ENCODE results near the gene NCOA6. TPM values are rescaled to one million over a fixed set of nuclear protein-coding genes. Genes with fewer than 3 reads are reported as not detected.

The NCOA6 gene
- total and polyA plus RNA-seq, 2 of the 4 experiments (the other 2 are of a cell fraction) = 3.6 to 13.1 TPM

DNA sequence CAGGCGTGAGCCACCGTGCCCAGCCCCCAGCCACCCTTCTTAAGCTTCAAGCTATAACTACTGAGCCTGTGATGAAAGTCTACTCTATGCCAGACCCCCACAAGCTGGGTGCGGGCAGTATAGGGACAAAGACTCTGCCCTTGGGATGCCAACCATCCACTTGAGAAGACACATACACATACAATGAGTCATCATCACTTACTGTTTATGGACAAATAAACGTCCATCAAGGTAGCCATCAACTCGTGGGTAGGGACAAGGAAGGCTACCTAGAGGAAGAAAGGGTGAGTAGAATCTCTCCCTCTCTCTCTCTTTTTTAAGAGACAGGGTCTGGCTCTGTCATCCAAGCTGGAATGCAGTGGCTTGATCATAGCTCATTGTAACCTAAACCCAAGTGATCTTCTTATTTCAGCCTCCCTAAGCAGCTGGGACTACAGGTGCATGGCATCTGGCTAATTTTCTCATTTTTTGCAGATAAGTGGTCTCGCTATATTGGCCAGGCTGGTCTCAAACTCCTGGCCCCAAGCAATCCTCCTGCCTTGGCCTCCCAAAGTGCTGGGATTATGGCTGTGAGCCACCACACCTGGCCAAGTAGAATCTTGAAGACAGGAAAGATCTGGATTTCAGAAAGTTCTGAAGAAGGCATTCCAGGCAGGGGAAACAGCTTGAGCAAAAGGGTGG lies 123.9 kb downstream of the NCOA6 start:
- Histone ChIP-seq H3K9me1 (ENCODE audit: insufficient read depth, low read length) (peaks cover 9% of the 10 kb centered on the region; the same call in 1 of the 2 replicates), H2BK20ac (ENCODE audit: low read depth, low read length) (no peak overlapping the region), H4K5ac (ENCODE audit: low read depth, low read length) (no peak overlapping the region), H2BK120ac (ENCODE audit: low read depth, low read length) (no peak overlapping the region), H3K4me2 (ENCODE audit: low read depth, low read length) (no peak overlapping the region), H3K56ac (ENCODE audit: extremely low read depth, insufficient read depth, low read length) (no peak overlapping the region), H3K79me1 (ENCODE audit: low read depth in 1 of 2, low read length in 2 of 2) (peaks cover 0 to 27% of the 10 kb centered on the region in 2 experiments; a peak in 2 of 4 replicates), H2AK5ac (ENCODE audit: low read depth, low read length) (no peak overlapping the region), H4K91ac (ENCODE audit: insufficient read depth, low read depth, low read length) (no peak overlapping the region), H4K8ac (ENCODE audit: low read depth in 2 of 2, low read length in 2 of 2) (no peak overlapping the region), H2AK9ac (replicated peaks; ENCODE audit: low read depth, low read length, poor library complexity) (no peak overlapping the region), H2AFZ (replicated peaks; ENCODE audit: low read length, poor library complexity) (no peak overlapping the region), H2BK15ac (ENCODE audit: low read depth, low read length) (no peak overlapping the region), H3K4me3 (ENCODE audit: insufficient read depth, low read depth, low read length) (no peak overlapping the region), H3K23ac (ENCODE audit: low read depth, low read length) (no peak overlapping the region), H3K4me1 (ENCODE audit: control insufficient read depth, insufficient read depth, low read length) (peaks cover 8% of the 10 kb centered on the region), H3K4ac (ENCODE audit: low read depth, low read length) (no peak overlapping the region), H3K27me3 (ENCODE audit: control insufficient read depth, insufficient read depth, low read length) (peaks cover 9% of the 10 kb centered on the region; the same call in 1 of the 2 replicates), H2BK5ac (ENCODE audit: low read depth, low read length, poor library complexity, severe bottlenecking) (no peak overlapping the region), H4K20me1 (ENCODE audit: insufficient read depth, low read length) (0 out of 2 replicates have a peak, but pooled peaks cover 3% of the 10 kb centered on the region), H3K9me3 (ENCODE audit: control insufficient read depth, insufficient read depth, low read length) (no peaks in the 10 kb centered on the region), H3K27ac (ENCODE audit: insufficient read depth, low read length) (no peak overlapping the region), H3K18ac (ENCODE audit: low read depth, low read length) (no peak overlapping the region), H3K36me3 (ENCODE audit: control insufficient read depth, insufficient read depth, low read length) (no peaks in the 10 kb centered on the region), H3K9ac (ENCODE audit: low read depth, low read length) (no peak overlapping the region), H3K14ac (replicated peaks; ENCODE audit: low read depth, low read length) (no peak overlapping the region)
- TF ChIP-seq POLR2A (IDR thresholded peaks at IDR 0.05; ENCODE audit: low read depth, low read length) (no peak), RCOR1 (IDR thresholded peaks at IDR 0.05; ENCODE audit: insufficient replicate concordance, low read length) (no peak), RFX5 (IDR thresholded peaks at IDR 0.05; ENCODE audit: low read depth, low read length) (no peak), NFE2L2 (IDR thresholded peaks at IDR 0.05; ENCODE audit: low read depth, low read length) (no peak), SMC3 (IDR thresholded peaks at IDR 0.05; ENCODE audit: low read depth, low read length) (no peak), RAD21 (IDR thresholded peaks at IDR 0.05; ENCODE audit: low read length) (no peak), CEBPB (IDR thresholded peaks at IDR 0.05; ENCODE audit: low read depth, low read length) (no peak), MAFK (IDR thresholded peaks at IDR 0.05; ENCODE audit: low read depth, low read length) (no peak), MAZ (IDR thresholded peaks at IDR 0.05; ENCODE audit: borderline replicate concordance, low read depth, low read length) (no peak), CHD1 (IDR thresholded peaks at IDR 0.05; ENCODE audit: low read depth, low read length) (no peak), MXI1 (IDR thresholded peaks at IDR 0.05; ENCODE audit: borderline replicate concordance, low read depth, low read length) (no peak), BHLHE40 (IDR thresholded peaks at IDR 0.05; ENCODE audit: low read depth, low read length) (no peak), FOS (IDR thresholded peaks at IDR 0.05; ENCODE audit: low read depth, low read length) (no peak)
- TF ChIP-seq, protein P1, sequence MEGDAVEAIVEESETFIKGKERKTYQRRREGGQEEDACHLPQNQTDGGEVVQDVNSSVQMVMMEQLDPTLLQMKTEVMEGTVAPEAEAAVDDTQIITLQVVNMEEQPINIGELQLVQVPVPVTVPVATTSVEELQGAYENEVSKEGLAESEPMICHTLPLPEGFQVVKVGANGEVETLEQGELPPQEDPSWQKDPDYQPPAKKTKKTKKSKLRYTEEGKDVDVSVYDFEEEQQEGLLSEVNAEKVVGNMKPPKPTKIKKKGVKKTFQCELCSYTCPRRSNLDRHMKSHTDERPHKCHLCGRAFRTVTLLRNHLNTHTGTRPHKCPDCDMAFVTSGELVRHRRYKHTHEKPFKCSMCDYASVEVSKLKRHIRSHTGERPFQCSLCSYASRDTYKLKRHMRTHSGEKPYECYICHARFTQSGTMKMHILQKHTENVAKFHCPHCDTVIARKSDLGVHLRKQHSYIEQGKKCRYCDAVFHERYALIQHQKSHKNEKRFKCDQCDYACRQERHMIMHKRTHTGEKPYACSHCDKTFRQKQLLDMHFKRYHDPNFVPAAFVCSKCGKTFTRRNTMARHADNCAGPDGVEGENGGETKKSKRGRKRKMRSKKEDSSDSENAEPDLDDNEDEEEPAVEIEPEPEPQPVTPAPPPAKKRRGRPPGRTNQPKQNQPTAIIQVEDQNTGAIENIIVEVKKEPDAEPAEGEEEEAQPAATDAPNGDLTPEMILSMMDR (conservative IDR thresholded peaks at IDR 0.05; ENCODE audit: low read depth, low read length) = no peak
- TF ChIP-seq, protein P2, sequence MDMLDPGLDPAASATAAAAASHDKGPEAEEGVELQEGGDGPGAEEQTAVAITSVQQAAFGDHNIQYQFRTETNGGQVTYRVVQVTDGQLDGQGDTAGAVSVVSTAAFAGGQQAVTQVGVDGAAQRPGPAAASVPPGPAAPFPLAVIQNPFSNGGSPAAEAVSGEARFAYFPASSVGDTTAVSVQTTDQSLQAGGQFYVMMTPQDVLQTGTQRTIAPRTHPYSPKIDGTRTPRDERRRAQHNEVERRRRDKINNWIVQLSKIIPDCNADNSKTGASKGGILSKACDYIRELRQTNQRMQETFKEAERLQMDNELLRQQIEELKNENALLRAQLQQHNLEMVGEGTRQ (IDR thresholded peaks at IDR 0.05; ENCODE audit: low read depth, low read length) = no peak
- TF ChIP-seq, protein P3, sequence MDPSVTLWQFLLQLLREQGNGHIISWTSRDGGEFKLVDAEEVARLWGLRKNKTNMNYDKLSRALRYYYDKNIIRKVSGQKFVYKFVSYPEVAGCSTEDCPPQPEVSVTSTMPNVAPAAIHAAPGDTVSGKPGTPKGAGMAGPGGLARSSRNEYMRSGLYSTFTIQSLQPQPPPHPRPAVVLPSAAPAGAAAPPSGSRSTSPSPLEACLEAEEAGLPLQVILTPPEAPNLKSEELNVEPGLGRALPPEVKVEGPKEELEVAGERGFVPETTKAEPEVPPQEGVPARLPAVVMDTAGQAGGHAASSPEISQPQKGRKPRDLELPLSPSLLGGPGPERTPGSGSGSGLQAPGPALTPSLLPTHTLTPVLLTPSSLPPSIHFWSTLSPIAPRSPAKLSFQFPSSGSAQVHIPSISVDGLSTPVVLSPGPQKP (IDR thresholded peaks at IDR 0.05; ENCODE audit: borderline replicate concordance, low read depth, low read length) = no peak
- in situ Hi-C loops (cut with MboI; ENCODE audit: low sequenced_read_pairs) = no loop called here
- ATAC-seq (ENCODE audit: low read depth) (no peak), DNase-seq (no peak)
- intact Hi-C loops (cut with micrococcal nuclease) = loop anchor here (5.0 kb wide), 1 partner anchor 144 kb away; the partner anchor contains the start of gene MAP1LC3A
- no CpG with 5 or more reads among the region's 6 CpGs for WGBS, 2 experiments (ENCODE audit: extremely low coverage in 2 of 2, insufficient read length in 1 of 2)
- dilution Hi-C loops (cut with HindIII; ENCODE audit: low sequenced_read_pairs, unreplicated experiment) = no loop called here
- BruUV-seq (replicated peaks) = no TSS peak
- ChIA-PET POLR2A (ENCODE audit: unreplicated experiment) (no interaction called here), CTCF (no interaction called here)
